ENCODE results near the gene RNMT.
A peak's percentile ranks its signal among the peaks of the same experiment; 100 is the strongest.

- peak; percentile 54 for TF ChIP-seq CTCF (IDR thresholded peaks at IDR 0.05; ENCODE audit: low read depth, low read length)
- TF ChIP-seq EZH2phosphoT487 (IDR thresholded peaks at IDR 0.05; ENCODE audit: low read depth): no peak
These were observed 45.9 kb upstream of the RNMT start for GRCh38 chr18:13680612-13681011.
